ENCODE measurements around the gene PRKG1. TPM values are rescaled to one million over a fixed set of nuclear protein-coding genes. Genes with fewer than 3 reads are reported as not detected.

PRKG1 gene
- total RNA-seq, 1 experiment from 2014 or later = 16.5 TPM

- Mint-ChIP-seq H3K4me1 (peaks cover 67% of the 10 kb centered on the region), H3K9me3 (peaks cover 9% of the 10 kb centered on the region; the same call in 1 of the 2 replicates), H3K4me3 (no peak overlapping the region), H3K27ac (no peak overlapping the region), H3K27me3 (ENCODE audit: low read depth) (no peaks in the 10 kb centered on the region), H3K36me3 (peaks cover 15% of the 10 kb centered on the region)
- ChIA-PET POLR2A (no interaction called here), CTCF (interaction anchor here (0.6 kb wide), 1 partner anchor 88 kb away, joined by 3 read pairs; no protein-coding TSS in a partner anchor)
- no peak for DNase-seq (ENCODE audit: low spot score)
- no peak for ATAC-seq
- TF ChIP-seq ZNF232 (CRISPR knock-in tag; IDR thresholded peaks at IDR 0.05) (no peak), PRDM15 (CRISPR knock-in tag; IDR thresholded peaks at IDR 0.05) (no peak), ZNF425 (CRISPR knock-in tag; conservative IDR thresholded peaks at IDR 0.05) (no peak), JAZF1 (CRISPR knock-in tag; IDR thresholded peaks at IDR 0.05) (no peak), CDX4 (CRISPR knock-in tag; IDR thresholded peaks at IDR 0.05; ENCODE audit: borderline replicate concordance) (no peak), AR (CRISPR knock-in tag; IDR thresholded peaks at IDR 0.05) (no peak), CREB1 (CRISPR knock-in tag; IDR thresholded peaks at IDR 0.05) (no peak), EMX1 (CRISPR knock-in tag; IDR thresholded peaks at IDR 0.05) (no peak), RORB (CRISPR knock-in tag; IDR thresholded peaks at IDR 0.05) (no peak), CTCF (IDR thresholded peaks at IDR 0.05) (no peak), E2F5 (CRISPR knock-in tag; IDR thresholded peaks at IDR 0.05) (no peak), HMGXB4 (CRISPR knock-in tag; IDR thresholded peaks at IDR 0.05) (no peak), HMGA2 (CRISPR knock-in tag; IDR thresholded peaks at IDR 0.05) (no peak), AFF4 (CRISPR knock-in tag; IDR thresholded peaks at IDR 0.05; ENCODE audit: borderline replicate concordance) (no peak), PRRX2 (CRISPR knock-in tag; IDR thresholded peaks at IDR 0.05) (no peak), STAT6 (CRISPR knock-in tag; conservative IDR thresholded peaks at IDR 0.05; ENCODE audit: low read depth) (no peak)
Measured at GRCh38 chr10:51270936-51271530, 196.7 kb downstream of the PRKG1 start.

All from WTC11 (cell line).